H1 (cell line): ENCODE results near the gene SRR. TPM values are rescaled to one million over a fixed set of nuclear protein-coding genes. Genes with fewer than 3 reads are reported as not detected.

Source experiments
- CTCF ChIA-PET: fragments of 300-600 bp; sonication (Branson Sonifier 250); formaldehyde crosslinking; loops from one replicate; lab custom pipeline; 2021; ENCODE audit not compliant: partially characterized antibody; lab: Charles Lee
- POLR2A ChIA-PET: fragments of 300-600 bp; sonication (Branson Sonifier 250); formaldehyde crosslinking; loops from one replicate; lab custom pipeline; 2021; ENCODE audit warnings: inconsistent platforms; ENCODE audit not compliant: partially characterized antibody; lab: Charles Lee
- DNase-seq, 2 experiments: peaks; one replicate each; pipeline versions ENCODE4 v3.0.0 to v3.0.0-alpha.2; 2010 to 2022; ENCODE audit warnings: low spot score in 2 of 2, low read depth in 1 of 2, mixed read lengths in 1 of 2
- FAIRE-seq: peaks from 2 replicates; lab custom pipeline; 2011; peaks lifted over from hg19 to GRCh38; lab: Jason Lieb, UNC
- H2AFZ ChIP-seq: 2 replicates; pipeline ENCODE4 v1.8.1; 2012; ENCODE audit warnings: low read length, inconsistent platforms
- H2AK5ac ChIP-seq: 2 replicates; pipeline ENCODE4 v1.6.1; 2013; ENCODE audit warnings: low read depth, low read length
- H2BK120ac ChIP-seq: replicated peaks from 2 replicates; pipeline ENCODE3; 2013; ENCODE audit warnings: low read depth, low read length, inconsistent platforms
- H2BK12ac ChIP-seq: 2 replicates; pipeline ENCODE4 v1.6.1; 2013; ENCODE audit warnings: low read depth, low read length
- H2BK15ac ChIP-seq: 2 replicates; pipeline ENCODE4 v1.6.1; 2013; ENCODE audit warnings: low read length
- H2BK20ac ChIP-seq: 2 replicates; pipeline ENCODE4 v1.6.1; 2013; ENCODE audit warnings: low read length
- H2BK5ac ChIP-seq: 2 replicates; pipeline ENCODE4 v1.6.1; 2013; ENCODE audit warnings: low read depth, low read length
- H3K14ac ChIP-seq: 2 replicates; pipeline ENCODE4 v1.6.1; 2013; ENCODE audit warnings: inconsistent platforms; ENCODE audit not compliant: insufficient read length
- H3K18ac ChIP-seq: 2 replicates; pipeline ENCODE4 v1.6.1; 2013; ENCODE audit warnings: low read length; ENCODE audit errors: extremely low read depth
- H3K23ac ChIP-seq: 2 replicates; pipeline ENCODE4 v1.6.1; 2013; ENCODE audit warnings: inconsistent platforms; ENCODE audit not compliant: insufficient read length
- H3K23me2 ChIP-seq: 2 replicates; pipeline ENCODE4 v1.6.1; 2013; ENCODE audit warnings: low read depth, low read length
- H3K27ac ChIP-seq: 2 replicates; pipeline ENCODE4 v1.6.1; 2011; ENCODE audit warnings: low read depth, low read length, inconsistent platforms
- H3K27me3 ChIP-seq, 4 experiments: replicated peaks in 1 of 4; 1 replicate in 1 of 4; 2 replicates in 3 of 4; pipeline versions ENCODE4 v1.6.1 to v1.8.1; 2011 to 2013; ENCODE audit warnings: low read length in 3 of 4, mild to moderate bottlenecking in 3 of 4, inconsistent platforms in 2 of 4, mixed read lengths in 2 of 4, moderate library complexity in 1 of 4; ENCODE audit not compliant: control insufficient read depth in 3 of 4, insufficient read depth in 3 of 4; ENCODE audit errors: extremely low read depth in 1 of 4
- H3K36me3 ChIP-seq, 4 experiments: 2 replicates each; pipeline versions ENCODE4 v1.6.1 to v1.8.1; 2011 to 2013; ENCODE audit warnings: mild to moderate bottlenecking in 4 of 4, low read length in 3 of 4, moderate library complexity in 2 of 4, control low read depth in 1 of 4, inconsistent platforms in 1 of 4; ENCODE audit not compliant: insufficient read depth in 4 of 4, control insufficient read depth in 2 of 4
- H3K4ac ChIP-seq: replicated peaks from 2 replicates; pipeline ENCODE3; 2013; ENCODE audit warnings: low read length, low read depth, mixed read lengths, inconsistent platforms; ENCODE audit not compliant: insufficient read length
- H3K4me1 ChIP-seq, 4 experiments: replicated peaks in 1 of 4; 1 replicate in 1 of 4; 2 replicates in 3 of 4; pipeline versions ENCODE4 v1.6.1 to v1.8.1; 2011 to 2013; ENCODE audit warnings: low read length in 3 of 4, inconsistent platforms in 2 of 4, mixed read lengths in 1 of 4; ENCODE audit not compliant: insufficient read depth in 4 of 4, control insufficient read depth in 3 of 4
- H3K4me2 ChIP-seq, 2 experiments: 2 replicates each; pipeline versions ENCODE4 v1.6.1 to v1.8.1; 2011 to 2013; ENCODE audit warnings: low read depth in 2 of 2, low read length in 2 of 2, control low read depth in 1 of 2, inconsistent platforms in 1 of 2, mild to moderate bottlenecking in 1 of 2; ENCODE audit not compliant: insufficient read depth in 1 of 2
- H3K4me3 ChIP-seq, 4 experiments: fragments of 200-600, 300-600 bp in 1 of 4; sonication (generic), shearing (Covaris generic), sonication (Bioruptor Twin) in 1 of 4; 2 replicates each; pipeline versions ENCODE4 v1.5.1 to v1.8.1; 2011 to 2016; ENCODE audit warnings: low read length in 4 of 4, low read depth in 3 of 4, control low read depth in 2 of 4, inconsistent platforms in 2 of 4, mild to moderate bottlenecking in 2 of 4, mixed read lengths in 1 of 4, moderate library complexity in 1 of 4; ENCODE audit not compliant: insufficient read depth in 2 of 4; ENCODE audit errors: extremely low read depth in 1 of 4
- H3K56ac ChIP-seq: replicated peaks from 2 replicates; pipeline ENCODE3; 2013; ENCODE audit warnings: low read depth, mild to moderate bottlenecking, mixed read lengths, low read length, inconsistent platforms; ENCODE audit not compliant: insufficient read length
- H3K79me1 ChIP-seq: 2 replicates; pipeline ENCODE4 v1.6.1; 2013; ENCODE audit warnings: low read depth, low read length, control low read depth
- H3K79me2 ChIP-seq, 2 experiments: 2 replicates each; pipeline versions ENCODE4 v1.6.1 to v1.8.1; 2012 to 2013; ENCODE audit warnings: low read length in 2 of 2, mild to moderate bottlenecking in 2 of 2, inconsistent platforms in 1 of 2; ENCODE audit not compliant: insufficient read depth in 2 of 2, control insufficient read depth in 1 of 2
- H3K9ac ChIP-seq, 4 experiments: replicated peaks in 1 of 4; 1 replicate in 1 of 4; 2 replicates in 3 of 4; pipeline versions ENCODE4 v1.6.1 to v1.8.1; 2011 to 2013; ENCODE audit warnings: low read depth in 3 of 4, low read length in 3 of 4, control low read depth in 2 of 4, mild to moderate bottlenecking in 2 of 4, moderate library complexity in 2 of 4, inconsistent platforms in 1 of 4; ENCODE audit errors: extremely low read depth in 1 of 4
- H3K9me3 ChIP-seq, 2 experiments: 2 replicates each; pipeline versions ENCODE4 v1.6.1 to v1.8.1; 2012 to 2013; ENCODE audit warnings: mild to moderate bottlenecking in 2 of 2, moderate library complexity in 2 of 2, control low read depth in 1 of 2, inconsistent platforms in 1 of 2, low read depth in 1 of 2, low read length in 1 of 2, mixed read lengths in 1 of 2; ENCODE audit not compliant: insufficient read depth in 2 of 2
- H4K20me1 ChIP-seq, 2 experiments: replicated peaks in 1 of 2; 2 replicates each; pipeline versions ENCODE3 to v1.8.1; 2011 to 2013; ENCODE audit warnings: inconsistent platforms in 2 of 2, low read length in 2 of 2, mild to moderate bottlenecking in 1 of 2; ENCODE audit not compliant: insufficient read depth in 2 of 2, control insufficient read depth in 1 of 2
- H4K5ac ChIP-seq: 2 replicates; pipeline ENCODE4 v1.6.1; 2013; ENCODE audit warnings: low read length, low read depth, mixed read lengths, inconsistent platforms; ENCODE audit not compliant: insufficient read length
- H4K8ac ChIP-seq: 2 replicates; pipeline ENCODE4 v1.8.0; 2013; ENCODE audit warnings: mild to moderate bottlenecking, moderate library complexity, low read length, inconsistent platforms; ENCODE audit not compliant: insufficient read depth; ENCODE audit errors: extremely low read depth
- H4K91ac ChIP-seq: replicated peaks from 2 replicates; pipeline ENCODE3; 2013; ENCODE audit warnings: low read length, mixed read lengths, inconsistent platforms; ENCODE audit not compliant: insufficient read length
- WGBS, 2 experiments: shearing (Covaris generic) in 1 of 2; methylation state at CpG; one replicate each; pipeline versions ENCODE4 v1.1.6 to v1.1.7; 2013 to 2015; ENCODE audit warnings: low lambda C conversion rate in 2 of 2, mixed read lengths in 2 of 2, inconsistent platforms in 1 of 2, low coverage in 1 of 2, missing lambda C conversion rate in 1 of 2; ENCODE audit not compliant: insufficient replicate concordance in 2 of 2, insufficient coverage in 1 of 2, insufficient read length in 1 of 2; ENCODE audit errors: extremely low coverage in 1 of 2, missing lambda C conversion rate in 1 of 2; 5-methylcytosine and 5-hydroxymethylcytosine counted together
- polyA plus RNA-seq, 7 experiments: library from polyadenylated mRNA; depleted of rRNA in 3 of 7; stranded (reverse) in 5 of 7; unstranded in 2 of 7; fragments of >200 nt in 5 of 7; fragments of 200-250 nt in 2 of 7; gene quantifications; 1 replicate in 5 of 7; 2 replicates in 1 of 7; 4 replicates in 1 of 7; pipeline versions ENCODE4 v1.2.1 to v1.2.3, GENCODE V29; 2011 to 2013; ENCODE audit warnings: missing spikeins in 2 of 7, mixed read lengths in 2 of 7
- total RNA-seq: library from RNA; stranded (reverse); fragmentation: NEBNext Ultra II Directional; extraction: Animal tissue kit (Norgen Biotek cat#: 25700); gene quantifications from 2 replicates; pipeline ENCODE4 v1.2.1, GENCODE V29; 2021

The SRR gene
- total and polyA plus RNA-seq, 2 of the 8 experiments (the other 6 are each of a cell fraction or from before 2014, with no cell fraction given): 3.6 to 4.5 TPM

DNA sequence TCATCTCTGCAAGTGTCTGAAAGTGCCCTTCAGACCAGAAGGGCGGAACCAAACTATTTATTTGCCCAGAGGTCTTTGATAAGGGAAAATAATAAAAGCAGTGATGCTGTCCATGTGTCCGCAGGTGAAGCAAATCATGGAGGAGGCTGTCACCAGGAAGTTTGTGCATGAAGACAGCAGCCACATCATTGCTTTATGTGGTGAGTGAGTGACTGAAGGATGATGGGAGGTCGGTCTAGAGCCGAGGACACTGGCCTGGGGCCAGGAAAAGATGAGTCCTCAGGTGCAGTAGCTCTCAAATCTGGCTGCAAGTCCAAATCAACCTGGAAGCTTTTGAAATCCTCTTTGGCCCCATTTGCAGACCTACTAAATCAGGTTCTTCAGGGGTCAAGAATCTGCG lies 39.7 kb downstream of the SRR start:
- FAIRE-seq: no peak

More for the DNA sequence above, 39.7 kb downstream of the SRR start:
- H3K4me3 ChIP-seq: no peak overlapping the region
- ChIA-PET POLR2A (interaction anchor here (1.0 to 1.6 kb wide), 2 partner anchors 14 to 26 kb away, joined by 3 read pairs; no protein-coding TSS in a partner anchor), CTCF (interaction anchor here (1.0 kb wide), 1 partner anchor 10 kb away, joined by 4 read pairs; no protein-coding TSS in a partner anchor)
- H4K5ac ChIP-seq: no peak overlapping the region
- H3K79me2 ChIP-seq: peaks cover 0 to 6% of the 10 kb centered on the region in 2 experiments; a peak in 2 of 4 replicates
- H4K91ac ChIP-seq: no peak overlapping the region
- no peak overlapping the region for H2BK12ac ChIP-seq
- no peak overlapping the region for H2AFZ ChIP-seq
- H2BK20ac ChIP-seq: no peak overlapping the region
- no peak overlapping the region for H2BK120ac ChIP-seq
- no peak overlapping the region for H2AK5ac ChIP-seq
- no peak overlapping the region for H4K8ac ChIP-seq
- H3K4me1 ChIP-seq: peaks cover 4 to 15% (median 4%) of the 10 kb centered on the region in 4 experiments
- no peaks in the 10 kb centered on the region for H3K9me3 ChIP-seq
- DNase-seq: no peak
- no peak overlapping the region for H3K56ac ChIP-seq
- H2BK5ac ChIP-seq: no peak overlapping the region
- H4K20me1 ChIP-seq: no peaks in the 10 kb centered on the region
- no peak overlapping the region for H3K23ac ChIP-seq
- H3K4me2 ChIP-seq: no peak overlapping the region
- H3K18ac ChIP-seq: no peak overlapping the region
- WGBS, 2 experiments: 85% methylated on average over 5 of the region's 5 CpGs; no CpG with 5 or more reads in 1 of the 2 experiments
- 0 out of 2 replicates have a peak, but pooled peaks cover 4% of the 10 kb centered on the region for H3K23me2 ChIP-seq
- H3K4ac ChIP-seq: no peak overlapping the region
- no peak overlapping the region for H3K27ac ChIP-seq
- H3K14ac ChIP-seq: no peak overlapping the region
- H3K27me3 ChIP-seq: no peaks in the 10 kb centered on the region
- no peak overlapping the region for H3K9ac ChIP-seq
- H2BK15ac ChIP-seq: no peak overlapping the region
- peaks cover 2% of the 10 kb centered on the region; the same call in 1 of the 2 replicates for H3K79me1 ChIP-seq
- peaks cover 0 to 15% (median 2%) of the 10 kb centered on the region in 4 experiments; a peak in 4 of 8 replicates for H3K36me3 ChIP-seq
